Vagina (tissue), 2 donors: Measurements from ENCODE around the gene TXK.

Experiments
- POLR2A ChIP-seq, 2 donors: fragments of 450-650 bp; IDR thresholded peaks; one replicate each; pipeline ENCODE4 v1.6.1; 2017; ENCODE audit warnings: antibody characterized with exemption in 2 of 2, mild to moderate bottlenecking in 2 of 2, moderate library complexity in 2 of 2
- TF ChIP-seq, protein P1 (sequence below), 3 experiments: fragments of 450-650 bp in 2 of 3; fragments of 200-600 bp in 1 of 3; sonication (generic) in 1 of 3; IDR thresholded peaks; one replicate each; pipeline ENCODE4 v1.5.1; 2017 to 2019; ENCODE audit warnings: antibody characterized with exemption in 3 of 3, mild to moderate bottlenecking in 2 of 3, moderate library complexity in 2 of 3

DNA sequence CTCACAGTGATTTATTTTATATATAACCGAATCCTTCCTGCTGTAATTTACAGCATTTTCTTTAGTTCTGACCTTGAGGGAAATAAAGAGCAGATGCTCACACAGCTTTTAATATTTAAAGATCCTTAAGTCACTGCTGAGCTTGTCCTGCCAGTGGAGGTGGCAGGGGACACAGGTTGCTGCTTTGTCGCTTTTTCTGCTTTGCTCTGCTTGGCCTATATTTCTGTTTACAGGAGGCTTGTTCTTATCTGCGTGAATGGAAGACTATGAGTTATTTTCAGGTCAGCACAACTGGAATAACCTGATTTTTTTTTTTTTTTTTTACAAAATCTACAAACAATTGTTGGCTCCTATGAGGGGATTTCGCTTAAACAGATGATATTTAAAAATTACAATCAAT lies 2.3 kb downstream of the TXK start:
- TF ChIP-seq, protein P1, sequence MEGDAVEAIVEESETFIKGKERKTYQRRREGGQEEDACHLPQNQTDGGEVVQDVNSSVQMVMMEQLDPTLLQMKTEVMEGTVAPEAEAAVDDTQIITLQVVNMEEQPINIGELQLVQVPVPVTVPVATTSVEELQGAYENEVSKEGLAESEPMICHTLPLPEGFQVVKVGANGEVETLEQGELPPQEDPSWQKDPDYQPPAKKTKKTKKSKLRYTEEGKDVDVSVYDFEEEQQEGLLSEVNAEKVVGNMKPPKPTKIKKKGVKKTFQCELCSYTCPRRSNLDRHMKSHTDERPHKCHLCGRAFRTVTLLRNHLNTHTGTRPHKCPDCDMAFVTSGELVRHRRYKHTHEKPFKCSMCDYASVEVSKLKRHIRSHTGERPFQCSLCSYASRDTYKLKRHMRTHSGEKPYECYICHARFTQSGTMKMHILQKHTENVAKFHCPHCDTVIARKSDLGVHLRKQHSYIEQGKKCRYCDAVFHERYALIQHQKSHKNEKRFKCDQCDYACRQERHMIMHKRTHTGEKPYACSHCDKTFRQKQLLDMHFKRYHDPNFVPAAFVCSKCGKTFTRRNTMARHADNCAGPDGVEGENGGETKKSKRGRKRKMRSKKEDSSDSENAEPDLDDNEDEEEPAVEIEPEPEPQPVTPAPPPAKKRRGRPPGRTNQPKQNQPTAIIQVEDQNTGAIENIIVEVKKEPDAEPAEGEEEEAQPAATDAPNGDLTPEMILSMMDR (IDR thresholded peaks at IDR 0.05), result no peak
- no peak for TF ChIP-seq POLR2A (IDR thresholded peaks at IDR 0.05)
